ENCODE data around the gene TAF9.

DNA sequence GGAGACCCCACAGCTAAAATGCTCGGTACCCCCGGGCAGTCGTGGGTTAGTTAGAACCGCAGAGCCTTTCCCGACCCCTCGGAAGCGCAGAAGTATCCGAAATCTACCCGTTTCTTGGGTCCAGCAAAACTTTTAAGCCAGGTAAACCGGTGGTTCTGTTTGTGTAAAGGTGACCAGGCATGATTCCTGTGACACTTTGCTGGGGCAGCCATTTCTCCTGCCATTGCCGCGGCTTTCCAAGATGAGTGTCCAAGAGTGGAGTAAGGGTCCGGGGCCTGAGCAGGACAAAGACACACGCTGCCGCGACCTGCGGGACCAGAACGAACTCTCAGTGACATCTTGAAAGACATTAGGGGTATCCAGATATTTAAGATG, 46.3 kb upstream of the TAF9 start:
- TF ChIP-seq, protein P1, sequence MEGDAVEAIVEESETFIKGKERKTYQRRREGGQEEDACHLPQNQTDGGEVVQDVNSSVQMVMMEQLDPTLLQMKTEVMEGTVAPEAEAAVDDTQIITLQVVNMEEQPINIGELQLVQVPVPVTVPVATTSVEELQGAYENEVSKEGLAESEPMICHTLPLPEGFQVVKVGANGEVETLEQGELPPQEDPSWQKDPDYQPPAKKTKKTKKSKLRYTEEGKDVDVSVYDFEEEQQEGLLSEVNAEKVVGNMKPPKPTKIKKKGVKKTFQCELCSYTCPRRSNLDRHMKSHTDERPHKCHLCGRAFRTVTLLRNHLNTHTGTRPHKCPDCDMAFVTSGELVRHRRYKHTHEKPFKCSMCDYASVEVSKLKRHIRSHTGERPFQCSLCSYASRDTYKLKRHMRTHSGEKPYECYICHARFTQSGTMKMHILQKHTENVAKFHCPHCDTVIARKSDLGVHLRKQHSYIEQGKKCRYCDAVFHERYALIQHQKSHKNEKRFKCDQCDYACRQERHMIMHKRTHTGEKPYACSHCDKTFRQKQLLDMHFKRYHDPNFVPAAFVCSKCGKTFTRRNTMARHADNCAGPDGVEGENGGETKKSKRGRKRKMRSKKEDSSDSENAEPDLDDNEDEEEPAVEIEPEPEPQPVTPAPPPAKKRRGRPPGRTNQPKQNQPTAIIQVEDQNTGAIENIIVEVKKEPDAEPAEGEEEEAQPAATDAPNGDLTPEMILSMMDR (IDR thresholded peaks at IDR 0.05; ENCODE audit: low read depth, low read length), result no peak
- TF ChIP-seq EZH2phosphoT487 (IDR thresholded peaks at IDR 0.05; ENCODE audit: low read depth), result no peak
